Panc1 (cell line): ENCODE data around the gene JAKMIP3. TPM values are rescaled to one million over a fixed set of nuclear protein-coding genes. Genes with fewer than 3 reads are reported as not detected.

Experiments
- ATAC-seq: fragments of 200-7000 bp; cut with Tn5 transposase; 2 replicates; pipeline ENCODE4 v1.9.1; 2020; ENCODE audit warnings: mild to moderate bottlenecking, moderate library complexity
- BruUV-seq: library from RNA; stranded (reverse); fragments of 400-500 nt; replicated peaks from 2 replicates; lab custom pipeline; 2021; lab: Mats Ljungman, UMichigan
- CTCF ChIA-PET: fragments of 300-600 bp; sonication (Branson Sonifier 250); formaldehyde crosslinking; loops from one replicate; lab custom pipeline; 2022; ENCODE audit warnings: antibody characterized with exemption; lab: Charles Lee
- POLR2A ChIA-PET: fragments of 300-600 bp; sonication (Branson Sonifier 250); formaldehyde crosslinking; loops from one replicate; lab custom pipeline; 2022; ENCODE audit warnings: antibody characterized with exemption; lab: Charles Lee
- DNase-seq: peaks from one replicate; pipeline ENCODE4 v3.0.0-alpha.2; 2010; ENCODE audit warnings: low read depth, low spot score
- H3K27ac ChIP-seq: 2 replicates; pipeline ENCODE4 v1.5.1; 2011; ENCODE audit warnings: mild to moderate bottlenecking, low read length, inconsistent platforms
- H3K27me3 ChIP-seq: fragments of 200-500 bp; sonication (Bioruptor generic); 2 replicates; pipeline ENCODE4 v1.6.0; 2014; ENCODE audit warnings: low read length, inconsistent platforms; ENCODE audit not compliant: control insufficient read depth, insufficient read depth
- H3K36me3 ChIP-seq: fragments of 200-500 bp; sonication (Bioruptor generic); 2 replicates; pipeline ENCODE4 v1.5.1; 2014; ENCODE audit warnings: inconsistent platforms, mild to moderate bottlenecking, low read length, moderate library complexity; ENCODE audit not compliant: control insufficient read depth, insufficient read depth
- H3K4me1 ChIP-seq: 2 replicates; pipeline ENCODE4 v1.5.1; 2011; ENCODE audit warnings: inconsistent platforms, mild to moderate bottlenecking, low read length, moderate library complexity; ENCODE audit not compliant: control insufficient read depth, insufficient read depth
- H3K4me3 ChIP-seq, 2 experiments: 2 replicates each; pipeline ENCODE4 v1.5.1; 2011 to 2012; ENCODE audit warnings: low read depth in 2 of 2, low read length in 2 of 2, mild to moderate bottlenecking in 2 of 2, inconsistent platforms in 1 of 2, moderate library complexity in 1 of 2
- H3K9me3 ChIP-seq: fragments of 200-500 bp; sonication (Bioruptor generic); 2 replicates; pipeline ENCODE4 v1.5.1; 2014; ENCODE audit warnings: low read depth, mild to moderate bottlenecking, inconsistent platforms, low read length, moderate library complexity; ENCODE audit not compliant: control insufficient read depth, insufficient read depth
- CTCF ChIP-seq: fragments of 450-650 bp; IDR thresholded peaks from 2 replicates; pipeline ENCODE4 v1.5.1; 2017; ENCODE audit warnings: mild to moderate bottlenecking
- POLR2AphosphoS5 ChIP-seq: IDR thresholded peaks from 2 replicates; pipeline ENCODE4 v1.6.1; 2012; ENCODE audit warnings: mild to moderate bottlenecking, low read depth, low read length, moderate library complexity
- REST ChIP-seq, 2 experiments: IDR thresholded peaks; 2 replicates each; pipeline ENCODE4 v1.6.1; 2011 to 2012; ENCODE audit warnings: low read depth in 2 of 2, control low read depth in 1 of 2, low read length in 1 of 2, mild to moderate bottlenecking in 1 of 2, moderate library complexity in 1 of 2; ENCODE audit not compliant: insufficient read depth in 1 of 2
- SIN3A ChIP-seq: IDR thresholded peaks from 2 replicates; pipeline ENCODE4 v1.6.1; 2012; ENCODE audit warnings: low read depth, mild to moderate bottlenecking, low read length, moderate library complexity, borderline replicate concordance; ENCODE audit not compliant: insufficient read depth
- TCF7L2 ChIP-seq: IDR thresholded peaks from 2 replicates; pipeline ENCODE4 v1.6.1; 2011; ENCODE audit warnings: mild to moderate bottlenecking, low read depth, low read length, inconsistent platforms
- in situ Hi-C: cut with HindIII; loops from 2 replicates; pipeline ENCODE4 v1.10.0; 2016; ENCODE audit warnings: low sequenced_read_pairs, low pct_unique_long_range_greater_than_20kb
- intact Hi-C: fragments of 100-400 bp; cut with micrococcal nuclease; formaldehyde crosslinking; loops from one replicate; pipeline ENCODE4 v1.10.0; 2022; ENCODE audit not compliant: unreplicated experiment
- total RNA-seq: library from RNA; stranded (reverse); gene quantifications from one replicate; pipeline ENCODE4 v1.2.1, GENCODE V29; 2021; ENCODE audit not compliant: unreplicated experiment

Gene JAKMIP3
- total RNA-seq, 1 experiment from 2014 or later, result 1.5 TPM

- no peak overlapping the region for H3K27ac ChIP-seq
- ChIA-PET POLR2A (no interaction called here), CTCF (interaction anchor here (0.6 kb wide), 1 partner anchor 27 kb away, joined by 5 read pairs; no protein-coding TSS in a partner anchor)
- DNase-seq, result no peak
- H3K4me3 ChIP-seq, result no peak overlapping the region
- TF ChIP-seq REST (IDR thresholded peaks at IDR 0.05; ENCODE audit: insufficient read depth in 1 of 2, low read depth in 2 of 2, low read length in 1 of 2) (no peak), TCF7L2 (no peak), CTCF (no peak), POLR2AphosphoS5 (no peak), SIN3A (no peak)
- H3K4me1 ChIP-seq, result peaks cover 7% of the 10 kb centered on the region; the same call in 1 of the 2 replicates
- peaks cover 6% of the 10 kb centered on the region for H3K27me3 ChIP-seq
- no peaks in the 10 kb centered on the region for H3K9me3 ChIP-seq
- ATAC-seq, result no peak
- intact Hi-C loops, result loop anchor here (2.0 kb wide), 1 partner anchor 135 kb away; no protein-coding TSS in a partner anchor
- no peaks in the 10 kb centered on the region for H3K36me3 ChIP-seq
- no TSS peak for BruUV-seq
- in situ Hi-C loops, result no loop called here
Measured at GRCh38 chr10:132021504-132022143, 44.1 kb upstream of the JAKMIP3 start.

- H3K4me3 ChIP-seq, result no peak overlapping the region
- ChIA-PET CTCF (interaction anchor here (0.8 to 1.9 kb wide), 3 partner anchors 20 to 137 kb away, joined by 4 to 11 read pairs (median 8); no protein-coding TSS in a partner anchor), POLR2A (no interaction called here)
- ATAC-seq (no peak), DNase-seq (no peak)
- H3K36me3 ChIP-seq, result no peaks in the 10 kb centered on the region
- intact Hi-C loops, result loop anchor here (2.0 kb wide), 1 partner anchor 135 kb away; no protein-coding TSS in a partner anchor
- BruUV-seq, result no TSS peak
- H3K4me1 ChIP-seq, result peaks cover 7% of the 10 kb centered on the region; the same call in 1 of the 2 replicates
- H3K27ac ChIP-seq, result no peak overlapping the region
- peaks cover 8% of the 10 kb centered on the region for H3K27me3 ChIP-seq
- in situ Hi-C loops, result no loop called here
- no peaks in the 10 kb centered on the region for H3K9me3 ChIP-seq
- no peak for TF ChIP-seq CTCF
- TF ChIP-seq TCF7L2, result no peak
- TF ChIP-seq REST (IDR thresholded peaks at IDR 0.05; ENCODE audit: insufficient read depth in 1 of 2, low read depth in 2 of 2, low read length in 1 of 2), result no peak
- no peak for TF ChIP-seq SIN3A
- no peak for TF ChIP-seq POLR2AphosphoS5
Measured at GRCh38 chr10:132022241-132022640, 43.5 kb upstream of the JAKMIP3 start.
